HEK293T (cell line): Measurements from ENCODE around the gene PPP5C.

Experiments
- CTBP1 ChIP-seq: fragments of 450-650 bp; IDR thresholded peaks from 2 replicates; pipeline ENCODE4 v1.6.1; 2016; ENCODE audit warnings: borderline replicate concordance
- FOXK2 ChIP-seq: fragments of 450-650 bp; IDR thresholded peaks from 2 replicates; pipeline ENCODE4 v1.6.1; 2016; ENCODE audit warnings: mild to moderate bottlenecking
- FOXM1 ChIP-seq: fragments of 450-650 bp; IDR thresholded peaks from 2 replicates; pipeline ENCODE4 v1.6.1; 2017; ENCODE audit warnings: mild to moderate bottlenecking, borderline replicate concordance
- NFRKB ChIP-seq: fragments of 450-650 bp; IDR thresholded peaks from 2 replicates; pipeline ENCODE4 v1.6.1; 2016; ENCODE audit warnings: mild to moderate bottlenecking, moderate library complexity
- SP1 ChIP-seq: fragments of 450-650 bp; IDR thresholded peaks from 2 replicates; pipeline ENCODE4 v1.6.1; 2017
- SUZ12 ChIP-seq: fragments of 450-650 bp; IDR thresholded peaks from 2 replicates; pipeline ENCODE4 v1.6.1; 2016; ENCODE audit warnings: mild to moderate bottlenecking
- TF ChIP-seq, protein P1 (sequence below): fragments of 450-650 bp; IDR thresholded peaks from 2 replicates; pipeline ENCODE4 v1.6.1; 2016

- no peak for TF ChIP-seq NFRKB
- no peak for TF ChIP-seq FOXM1
- no peak for TF ChIP-seq SUZ12
- TF ChIP-seq CTBP1 = no peak
- TF ChIP-seq FOXK2 = no peak
- TF ChIP-seq SP1 = no peak
- TF ChIP-seq, protein P1, sequence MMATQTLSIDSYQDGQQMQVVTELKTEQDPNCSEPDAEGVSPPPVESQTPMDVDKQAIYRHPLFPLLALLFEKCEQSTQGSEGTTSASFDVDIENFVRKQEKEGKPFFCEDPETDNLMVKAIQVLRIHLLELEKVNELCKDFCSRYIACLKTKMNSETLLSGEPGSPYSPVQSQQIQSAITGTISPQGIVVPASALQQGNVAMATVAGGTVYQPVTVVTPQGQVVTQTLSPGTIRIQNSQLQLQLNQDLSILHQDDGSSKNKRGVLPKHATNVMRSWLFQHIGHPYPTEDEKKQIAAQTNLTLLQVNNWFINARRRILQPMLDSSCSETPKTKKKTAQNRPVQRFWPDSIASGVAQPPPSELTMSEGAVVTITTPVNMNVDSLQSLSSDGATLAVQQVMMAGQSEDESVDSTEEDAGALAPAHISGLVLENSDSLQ = no peak
Observed at GRCh38 chr19:46429999-46430398, 83.1 kb downstream of the PPP5C start.
